HTERT RPE-1 (cell line): ENCODE data around the gene DAPP1.
"Not testable (repeated sequence)": the region's sequence is repeated elsewhere in the genome, so short reads cannot be mapped to it uniquely, and the experiment has no call there.

Experiments
- in situ Hi-C: fragments of 300-500 bp; cut with MboI; formaldehyde crosslinking; loops from 4 replicates; pipeline ENCODE4 v1.14.3; 2020; ENCODE audit warnings: low sequenced_read_pairs

Gene DAPP1, protein sequence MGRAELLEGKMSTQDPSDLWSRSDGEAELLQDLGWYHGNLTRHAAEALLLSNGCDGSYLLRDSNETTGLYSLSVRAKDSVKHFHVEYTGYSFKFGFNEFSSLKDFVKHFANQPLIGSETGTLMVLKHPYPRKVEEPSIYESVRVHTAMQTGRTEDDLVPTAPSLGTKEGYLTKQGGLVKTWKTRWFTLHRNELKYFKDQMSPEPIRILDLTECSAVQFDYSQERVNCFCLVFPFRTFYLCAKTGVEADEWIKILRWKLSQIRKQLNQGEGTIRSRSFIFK

DNA sequence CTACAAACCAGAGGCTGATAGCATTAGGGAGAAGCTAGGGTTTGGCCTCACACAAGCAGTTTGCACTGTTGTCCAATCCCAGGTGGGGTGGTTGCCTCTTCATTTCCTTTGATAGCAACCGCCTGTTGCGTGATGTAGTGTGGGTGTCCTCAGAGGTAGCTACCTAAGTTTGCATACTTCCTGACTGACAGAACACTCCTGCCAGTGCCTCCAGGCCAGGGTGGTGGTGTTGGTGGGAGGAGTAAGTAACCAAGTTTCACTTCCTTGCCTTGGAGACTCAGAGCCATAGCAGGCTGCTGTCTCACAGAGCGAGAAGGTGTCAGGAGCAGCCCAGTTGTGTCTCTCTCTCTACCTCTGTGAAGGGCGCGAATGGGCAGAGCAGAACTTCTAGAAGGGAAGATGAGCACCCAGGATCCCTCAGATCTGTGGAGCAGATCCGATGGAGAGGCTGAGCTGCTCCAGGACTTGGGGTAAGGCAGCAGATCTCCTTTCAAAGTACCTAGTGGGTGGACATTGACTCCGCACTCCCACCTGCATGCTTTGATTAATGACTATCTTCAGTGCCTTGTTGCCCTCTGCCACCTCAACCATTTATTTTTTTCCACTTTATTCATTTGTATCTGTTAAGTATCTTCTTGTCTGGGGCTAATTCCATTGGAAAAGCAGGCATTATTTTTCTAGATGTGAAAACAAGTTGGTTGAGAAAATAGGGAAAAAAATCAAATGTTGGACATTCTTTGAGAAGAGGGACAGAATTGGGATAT is at the start of gene DAPP1:
TSS of gene DAPP1 (plus strand) at position 283 of the 764 bp plus-strand sequence. CDS start at position 370, 87 bp downstream.
- in situ Hi-C loops: no loop called here

DNA sequence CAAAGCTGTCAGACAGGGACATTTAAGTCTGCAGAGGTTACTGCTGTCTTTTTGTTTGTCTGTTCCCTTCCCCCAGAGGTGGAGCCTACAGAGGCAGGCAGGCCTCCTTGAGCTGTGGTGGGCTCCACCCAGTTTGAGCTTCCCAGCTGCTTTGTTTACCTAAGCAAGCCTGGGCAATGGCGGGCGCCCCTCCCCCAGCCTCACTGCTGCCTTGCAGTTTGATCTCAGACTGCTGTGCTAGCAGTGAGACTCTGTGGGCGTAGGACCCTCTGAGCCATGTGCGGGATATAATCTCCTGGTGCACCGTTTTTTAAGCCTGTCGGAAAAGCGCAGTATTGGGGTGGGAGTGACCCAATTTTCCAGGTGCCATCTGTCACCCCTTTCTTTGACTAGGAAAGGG is 45.8 kb upstream of the DAPP1 start:
- in situ Hi-C loops: not testable (repeated sequence)

DNA sequence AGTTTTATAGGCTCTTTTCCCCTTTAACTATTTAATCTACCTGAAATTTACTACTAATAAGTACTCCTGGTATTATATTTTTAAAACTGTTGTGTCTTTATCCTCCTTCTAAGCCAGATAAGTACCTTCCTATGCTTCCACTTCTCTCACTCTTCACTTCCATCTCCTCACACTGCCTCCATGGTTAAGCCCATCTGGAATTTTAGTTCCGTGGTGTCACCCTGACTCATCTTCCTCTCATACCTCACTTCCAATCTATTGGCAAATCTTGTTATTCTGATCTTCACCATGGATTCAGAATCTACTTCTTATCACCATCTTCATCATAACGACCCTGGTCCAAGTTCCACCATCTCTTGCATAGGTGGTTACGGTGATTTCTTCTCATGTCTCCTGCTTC is 32.7 kb upstream of the DAPP1 start:
- in situ Hi-C loops: no loop called here

DNA sequence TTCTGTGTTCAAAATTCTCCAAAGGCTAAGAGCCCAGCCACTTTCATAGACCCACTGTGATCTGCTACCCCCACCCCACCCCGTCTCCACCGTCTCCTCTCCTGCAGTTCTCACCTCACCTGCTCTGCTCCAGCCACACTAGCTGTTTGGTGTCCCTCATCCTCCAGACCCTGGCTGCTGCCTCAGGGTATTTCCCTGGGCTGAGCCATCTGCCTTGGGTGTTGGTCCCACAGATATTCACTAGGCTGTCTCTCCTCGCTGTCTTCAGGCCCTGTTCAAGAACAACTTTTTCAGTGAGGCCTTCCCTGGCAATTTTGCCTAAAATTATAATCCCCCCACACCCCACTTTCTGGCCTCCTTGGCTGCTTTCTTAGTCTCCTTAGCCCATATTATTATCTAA is 31.8 kb upstream of the DAPP1 start:
- in situ Hi-C loops: no loop called here

DNA sequence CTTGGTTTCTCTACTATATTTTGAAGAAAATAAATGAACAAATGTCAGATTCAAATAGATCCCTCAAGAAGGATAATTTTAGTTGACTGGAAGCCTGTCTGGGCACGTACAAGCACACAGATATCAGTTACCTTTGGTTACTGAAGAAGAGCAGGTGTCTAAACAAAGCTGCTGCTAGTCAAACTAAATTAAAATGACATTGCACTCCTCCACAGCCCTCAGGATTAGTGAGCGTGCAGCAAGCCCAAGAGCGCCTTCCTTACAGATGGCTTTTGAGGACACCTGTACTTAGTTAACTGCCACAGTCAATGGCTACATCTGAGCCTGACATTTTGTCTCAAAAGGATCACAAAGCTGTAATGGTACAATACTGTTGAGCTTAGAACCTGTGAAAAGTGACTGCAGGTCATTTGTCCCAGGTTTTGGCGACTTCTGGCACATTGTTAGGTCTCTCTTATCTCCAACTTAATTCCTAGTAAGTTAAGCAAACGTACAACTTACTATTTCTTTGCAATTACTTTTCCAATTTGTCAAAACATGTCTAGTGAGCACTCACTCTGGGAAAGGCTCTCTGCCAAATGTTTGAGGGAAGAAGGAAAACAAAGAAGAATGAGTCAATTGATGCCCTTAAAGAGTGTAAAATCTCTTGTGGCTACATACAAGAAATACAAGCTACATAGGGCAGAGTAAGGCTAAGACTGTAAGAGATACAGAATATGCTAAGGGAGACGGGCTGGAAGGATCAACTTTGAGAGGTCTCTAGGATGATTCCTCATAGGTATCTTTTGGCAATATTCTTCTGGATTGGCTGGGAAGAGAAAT is 25.6 kb upstream of the DAPP1 start:
- in situ Hi-C loops: no loop called here

DNA sequence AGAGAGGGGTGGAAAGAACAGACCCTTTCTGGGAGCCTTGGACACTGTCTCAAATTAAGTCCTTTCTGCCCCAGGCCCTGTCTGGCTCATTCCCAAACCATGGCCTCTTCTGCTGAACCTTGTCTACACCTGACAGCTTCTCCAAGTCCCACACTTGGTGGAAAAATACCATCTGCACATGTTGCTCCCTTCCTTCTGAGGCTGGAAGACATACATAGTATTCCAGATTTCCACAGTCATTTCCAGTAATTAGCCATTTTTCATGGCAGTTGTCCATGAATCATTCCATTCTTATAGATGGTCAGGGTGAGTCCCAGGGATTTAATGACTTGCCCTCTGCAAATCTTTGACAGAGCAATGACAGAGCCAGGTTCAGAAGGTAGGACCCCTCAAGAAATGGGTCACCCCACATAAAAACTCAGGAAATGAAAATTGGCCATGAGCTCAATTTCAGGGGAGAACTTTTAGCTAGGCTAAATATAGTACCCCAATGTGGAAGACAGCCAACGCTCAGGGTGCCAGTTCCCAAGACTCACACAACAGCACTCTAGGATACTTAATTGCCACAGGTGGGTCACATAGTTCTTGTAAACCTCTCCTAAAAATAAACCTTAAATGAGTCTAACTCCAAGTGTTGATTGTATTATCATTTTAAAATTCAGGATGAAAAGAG is 16.2 kb upstream of the DAPP1 start:
- in situ Hi-C loops: no loop called here

DNA sequence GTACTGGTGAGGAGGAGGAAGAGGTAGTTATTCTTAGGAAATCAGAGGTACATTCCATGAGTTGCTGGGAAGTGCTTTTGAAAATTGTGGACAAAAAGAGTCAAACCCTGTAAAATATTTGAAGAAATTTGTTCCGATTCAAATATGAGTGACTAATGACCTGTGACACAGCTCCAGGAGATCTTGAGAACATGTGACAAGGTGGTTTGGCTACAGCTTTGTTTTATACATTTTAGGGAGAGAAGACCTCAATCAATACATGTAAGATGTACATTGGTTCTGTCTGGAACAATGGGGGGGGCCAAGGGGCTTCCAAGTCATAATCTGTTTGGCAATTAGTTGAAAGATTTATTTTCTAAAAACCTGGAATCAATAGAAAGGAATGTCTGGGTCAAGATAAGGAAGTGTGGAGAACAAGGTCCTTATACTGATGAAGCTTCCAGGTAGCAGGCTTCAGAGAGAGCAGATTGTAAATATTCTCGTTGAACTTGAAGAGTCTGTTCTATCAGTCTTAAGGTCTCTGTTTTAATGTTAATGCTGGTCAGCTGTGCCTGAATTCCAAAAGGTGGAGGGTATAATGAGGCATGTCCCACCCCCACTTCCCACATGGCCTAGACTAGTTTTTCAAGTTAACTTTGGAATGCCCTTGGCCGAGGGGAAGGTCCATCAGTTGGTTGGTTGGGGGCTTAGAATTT is 15.5 kb upstream of the DAPP1 start:
- in situ Hi-C loops: no loop called here

DNA sequence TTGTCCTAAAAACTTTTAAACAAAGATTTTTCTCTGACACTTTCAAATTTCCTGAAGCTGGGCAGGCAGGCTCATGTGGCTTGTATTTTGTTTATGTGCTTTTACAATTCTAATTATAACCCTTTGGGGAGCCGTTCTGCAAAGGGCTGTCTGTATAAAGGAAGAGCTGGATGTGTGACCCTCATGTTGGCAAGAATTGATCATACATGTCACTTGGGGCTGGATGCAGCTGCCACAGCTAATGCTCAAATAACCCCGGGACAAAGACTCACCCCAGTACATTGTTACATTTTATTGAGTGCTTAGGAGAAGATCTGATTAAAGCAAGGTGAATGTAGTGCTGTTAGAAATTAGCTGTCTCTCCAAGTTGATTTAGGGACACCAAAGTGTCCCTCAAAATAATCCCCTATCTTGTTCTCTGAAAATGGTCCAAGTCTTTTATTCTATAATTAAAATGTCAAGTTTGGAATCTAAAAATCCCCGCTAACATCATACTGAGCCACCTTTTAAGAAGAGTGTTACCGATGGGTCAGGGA is 13.0 kb upstream of the DAPP1 start:
- in situ Hi-C loops: no loop called here

DNA sequence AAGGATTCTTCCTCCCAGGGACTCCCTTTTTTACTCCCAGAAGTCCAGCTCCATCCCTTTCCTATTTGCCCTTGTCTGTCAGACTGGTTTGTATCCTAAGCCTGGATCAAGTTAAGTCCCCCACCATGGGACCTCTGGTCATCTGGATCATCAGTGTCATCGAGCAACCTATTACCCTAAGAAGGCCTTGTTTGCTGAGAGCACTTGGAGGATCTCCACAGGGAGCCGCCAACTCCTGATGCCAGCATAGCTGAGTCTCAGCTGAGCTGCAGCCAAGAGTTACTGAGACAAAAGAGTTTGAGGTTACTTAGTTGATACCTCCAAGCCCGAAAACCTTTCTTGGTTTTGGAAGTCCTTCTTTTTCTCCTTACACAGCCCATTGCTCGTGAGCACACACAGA is 10.1 kb upstream of the DAPP1 start:
- in situ Hi-C loops: no loop called here

DNA sequence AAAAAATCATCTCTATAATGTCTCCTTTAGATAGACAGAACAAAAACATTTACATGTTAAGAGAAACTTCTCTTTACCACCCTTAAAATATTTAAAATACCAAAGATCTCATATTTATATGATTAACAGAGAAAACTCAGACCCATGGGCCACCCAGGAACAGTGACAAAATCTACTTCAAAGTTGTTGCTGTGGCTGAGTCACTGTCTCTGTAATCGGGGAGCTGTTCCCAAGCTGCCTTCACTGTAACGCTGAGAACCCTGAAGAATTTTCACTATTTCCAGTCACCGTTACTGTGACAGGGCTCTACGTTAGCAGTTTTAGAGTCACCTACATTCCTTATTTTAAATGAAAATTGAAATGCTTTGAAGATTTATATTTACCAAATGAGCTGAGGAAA is 9.0 kb upstream of the DAPP1 start:
- in situ Hi-C loops: no loop called here

DNA sequence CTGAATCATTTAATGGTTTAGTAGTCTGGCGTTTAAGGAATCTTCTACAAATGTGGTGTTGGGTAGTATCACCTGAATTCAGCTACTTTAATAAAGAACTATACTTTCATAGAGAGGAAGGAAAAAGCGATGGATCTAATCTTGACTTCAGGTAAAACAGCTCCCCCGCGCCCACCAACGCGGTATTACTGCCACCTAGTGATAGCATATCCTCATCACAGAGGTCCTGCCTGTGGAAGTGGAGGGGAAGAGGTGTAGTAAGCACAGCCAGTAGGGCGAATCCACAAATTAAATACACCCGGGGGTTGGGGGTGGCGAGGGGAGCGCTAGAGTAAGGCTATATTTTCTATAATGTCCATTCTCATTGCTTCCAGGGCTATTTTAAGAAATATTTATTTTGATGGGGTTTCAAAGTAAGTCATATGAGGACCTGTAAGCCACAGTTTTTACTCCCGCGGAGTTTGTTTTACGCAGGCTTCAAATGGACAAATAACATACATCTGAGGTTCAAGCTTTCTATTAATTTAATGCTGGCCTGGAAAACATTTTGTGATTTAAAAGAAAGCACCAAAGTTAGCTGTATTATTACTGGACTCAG is 8.3 kb upstream of the DAPP1 start:
- in situ Hi-C loops: no loop called here

DNA sequence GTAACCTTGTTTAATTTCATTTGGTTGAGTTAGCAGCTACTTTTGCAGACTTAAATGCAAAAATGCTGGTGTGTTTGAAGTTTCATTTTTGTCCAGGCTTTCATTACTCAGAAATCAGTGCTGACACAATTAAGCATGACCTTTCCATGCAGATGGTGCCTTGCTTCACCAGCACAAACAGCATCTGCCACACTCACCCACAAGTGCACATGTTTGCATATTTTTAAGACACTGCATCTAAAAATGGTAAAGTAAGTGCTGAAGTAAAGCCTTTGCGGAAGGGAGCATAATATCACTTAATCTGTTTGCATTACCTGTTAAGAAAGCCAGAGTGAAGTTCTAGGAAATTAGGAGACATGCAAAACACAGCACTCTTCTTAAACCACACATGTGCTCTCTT is 7.3 kb upstream of the DAPP1 start:
- in situ Hi-C loops: no loop called here

DNA sequence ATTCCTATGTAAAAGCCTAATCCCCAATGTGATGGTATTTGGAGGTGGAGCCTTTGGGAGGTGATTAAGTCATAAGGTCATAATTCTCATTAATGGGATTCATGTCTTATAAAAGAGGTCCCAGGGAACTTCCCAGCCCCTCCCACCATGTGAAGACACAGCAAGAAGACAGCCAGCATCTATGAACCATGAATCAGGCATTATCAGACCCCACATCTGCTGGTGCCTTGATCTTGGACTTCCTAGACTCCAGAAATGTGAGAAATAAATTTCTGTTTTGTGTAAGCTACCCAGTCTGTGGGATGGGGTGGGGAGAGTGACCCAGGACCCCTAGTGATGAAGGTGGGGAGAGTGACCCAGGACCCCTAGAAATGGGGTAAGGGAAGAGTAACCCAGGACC is 6.1 kb upstream of the DAPP1 start:
- in situ Hi-C loops: no loop called here

DNA sequence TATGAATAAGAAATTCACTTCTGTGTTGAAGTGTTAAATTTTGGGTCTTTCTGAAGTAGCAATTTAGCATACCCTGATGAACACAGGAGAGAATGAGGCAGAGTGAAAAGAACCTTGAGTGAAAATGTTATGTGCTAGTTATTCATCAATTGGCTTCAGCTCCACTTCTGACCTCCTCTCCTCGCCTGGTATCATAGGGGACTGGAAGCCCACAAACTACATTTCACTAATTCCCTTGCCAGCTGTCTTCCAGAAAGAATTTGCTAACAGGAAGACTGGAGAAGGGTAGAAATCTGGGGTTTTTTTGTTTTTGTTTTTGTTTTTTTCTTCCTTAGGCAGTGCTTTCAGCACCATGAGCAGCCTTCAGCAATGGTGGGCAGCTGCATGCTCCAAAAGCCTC is 5.5 kb upstream of the DAPP1 start:
- in situ Hi-C loops: no loop called here

DNA sequence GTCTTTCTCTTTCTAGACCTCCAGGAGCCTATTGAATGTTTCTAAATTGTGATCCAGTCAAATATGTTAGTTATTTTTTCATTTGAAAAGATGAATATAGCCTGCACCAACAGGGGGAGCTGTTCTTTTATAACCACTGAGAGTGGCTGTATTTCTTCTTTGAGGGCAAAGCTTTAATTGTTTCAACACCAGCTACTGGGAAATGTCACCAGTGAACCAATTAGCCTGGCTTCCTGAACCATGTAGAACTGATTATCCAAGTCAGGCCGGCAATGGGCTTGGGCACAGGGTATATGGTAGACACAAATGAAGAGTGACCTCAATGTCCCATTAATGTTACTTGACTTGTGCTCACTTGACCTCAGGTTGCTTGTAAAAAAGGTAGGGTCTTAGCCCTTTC is 4.8 kb upstream of the DAPP1 start:
- in situ Hi-C loops: no loop called here

DNA sequence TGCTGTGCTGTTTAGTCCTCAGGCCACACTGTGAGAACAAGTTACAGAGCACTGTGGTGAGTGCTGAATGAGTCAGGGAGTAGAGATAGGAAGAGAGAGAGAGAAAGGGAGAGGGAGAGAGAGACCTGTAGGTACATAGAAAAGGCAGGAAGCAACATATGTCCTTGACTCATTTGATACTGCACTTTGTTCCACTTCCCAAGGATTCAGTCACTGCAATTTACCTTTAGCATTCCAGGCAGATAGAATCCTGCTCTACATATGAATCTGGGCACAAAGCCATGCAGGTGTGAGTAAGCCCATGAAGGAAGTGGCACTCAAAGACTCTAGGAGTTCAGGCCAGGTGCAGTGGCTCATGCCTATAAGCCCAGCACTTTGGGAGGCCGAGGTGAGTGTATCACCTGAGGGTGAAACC is 1.0 kb upstream of the DAPP1 start:
- in situ Hi-C loops: no loop called here

DNA sequence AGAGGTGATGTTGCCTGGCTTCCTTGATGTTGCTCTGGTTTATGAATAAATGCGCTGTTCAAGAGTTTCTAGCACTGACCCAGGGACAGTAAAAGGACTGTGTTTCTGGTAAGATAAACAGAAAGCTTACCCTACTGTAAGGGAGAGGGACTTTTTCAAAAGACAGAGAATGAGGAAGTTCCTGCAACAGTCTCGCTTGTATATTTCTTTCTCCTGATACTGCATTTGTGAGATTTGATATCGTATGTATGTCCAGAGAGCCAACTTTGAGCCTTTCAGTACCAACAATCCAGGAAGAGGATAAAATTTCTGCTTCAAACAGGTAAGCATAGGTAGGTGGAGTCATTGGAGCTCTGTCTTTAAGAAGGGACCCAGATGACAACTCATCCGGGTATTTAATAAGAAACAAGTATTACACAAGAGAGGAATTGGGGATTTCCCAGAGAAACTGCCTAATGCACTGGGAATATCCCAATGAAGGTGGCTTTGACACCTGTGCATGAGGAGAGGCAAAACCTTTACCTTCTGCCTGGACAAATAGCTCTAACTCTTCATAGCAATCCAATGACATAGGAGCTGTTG is 773 bp downstream of the DAPP1 start:
- in situ Hi-C loops: no loop called here

DNA sequence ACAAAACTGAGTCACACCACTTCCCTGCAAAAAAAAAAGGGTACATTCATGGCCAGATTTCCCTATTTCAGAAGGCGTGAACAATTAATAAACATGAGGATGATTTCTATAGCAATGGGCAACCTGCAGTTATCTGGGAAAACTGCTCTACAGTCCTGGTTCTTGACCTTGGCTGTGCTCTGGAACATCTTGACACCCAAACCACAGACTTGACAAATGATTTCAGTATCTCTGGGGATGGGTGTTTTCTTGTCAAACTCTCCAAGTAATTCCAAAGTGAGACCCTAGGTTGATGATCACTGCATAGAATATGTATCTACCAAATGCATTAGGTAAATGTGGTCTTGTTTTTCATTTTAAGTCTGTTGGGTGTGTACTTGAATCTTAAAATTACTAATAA is 2.0 kb downstream of the DAPP1 start:
- in situ Hi-C loops: no loop called here

DNA sequence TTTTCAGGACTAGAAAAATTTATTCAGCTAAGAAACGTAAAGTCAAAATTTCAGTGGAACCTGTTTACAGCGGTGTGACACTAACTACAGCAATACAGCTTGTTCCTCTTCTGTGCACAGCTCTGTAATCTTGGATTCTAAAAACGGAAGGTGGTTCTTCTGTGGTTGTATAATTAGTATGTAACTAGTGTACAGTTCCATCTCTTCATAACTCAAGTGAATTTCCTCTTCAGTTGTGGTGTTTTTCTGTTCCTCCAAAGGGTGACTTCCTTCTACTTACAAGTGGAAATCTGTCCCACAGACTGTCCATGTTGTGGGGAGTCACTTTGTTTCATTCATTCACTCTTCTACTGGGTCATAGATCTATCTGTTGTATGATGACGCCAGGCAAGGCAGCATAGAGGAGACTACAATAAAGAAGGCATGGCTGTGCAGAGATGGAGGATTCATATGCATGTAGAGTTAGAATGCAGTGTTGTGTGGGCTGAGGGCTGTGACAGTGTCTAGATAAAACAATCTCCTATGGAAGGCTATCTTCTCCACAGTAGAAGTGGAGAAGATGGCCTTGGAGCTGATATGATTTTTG is 5.4 kb downstream of the DAPP1 start:
- in situ Hi-C loops: no loop called here
